Measurements from ENCODE around the gene TBCE. TPM values are rescaled to one million over a fixed set of nuclear protein-coding genes. Genes with fewer than 3 reads are reported as not detected.
A peak's percentile ranks its signal among the peaks of the same experiment; 100 is the strongest.

TBCE gene
- total RNA-seq, 1 experiment from 2014 or later, result 41.6 TPM

GRCh38 chr1:235325139-235325538 lies 42.1 kb upstream of the TBCE start:
- peaks cover 6% of the 10 kb centered on the region for H3K79me1 ChIP-seq (ENCODE audit: insufficient read depth, low read depth, low read length, poor library complexity, severe bottlenecking)
- H4K8ac ChIP-seq (replicated peaks; ENCODE audit: insufficient read length, low read depth, low read length), result no peak overlapping the region
- no peaks in the 10 kb centered on the region for H4K20me1 ChIP-seq (ENCODE audit: control insufficient read depth, insufficient read depth, insufficient read length)
- H2BK5ac ChIP-seq (ENCODE audit: insufficient read length, low read length), result no peak overlapping the region
- H4K5ac ChIP-seq (ENCODE audit: insufficient read length, low read depth, low read length), result no peak overlapping the region
- Mint-ChIP-seq H3K27ac (no peak overlapping the region), H3K36me3 (ENCODE audit: insufficient read depth in 1 of 3, low read depth in 3 of 3) (peaks cover 22 to 39% (median 37%) of the 10 kb centered on the region in 3 experiments), H3K9me3 (no peaks in the 10 kb centered on the region), H3K4me3 (peak overlapping the region in 1 of 2 experiments; percentile 66; a peak in 4 of 5 replicates), H3K4me1 (peaks cover 26% of the 10 kb centered on the region in 2 experiments), H3K27me3 (ENCODE audit: low read depth) (no peaks in the 10 kb centered on the region)
- no peak overlapping the region for H3K18ac ChIP-seq (ENCODE audit: insufficient read length, low read depth, low read length)
- H3K23me2 ChIP-seq (ENCODE audit: insufficient read length, low read depth, low read length, poor library complexity, severe bottlenecking), result peaks cover 10% of the 10 kb centered on the region
- no peaks in the 10 kb centered on the region for H3K9me3 ChIP-seq (ENCODE audit: control insufficient read depth, low read depth, low read length)
- H3T11ph ChIP-seq (ENCODE audit: low read length), result no peak overlapping the region
- no peak for DNase-seq
- no peak for TF ChIP-seq CTCF (conservative IDR thresholded peaks at IDR 0.05)
- H3K79me2 ChIP-seq (ENCODE audit: insufficient read depth, low read length), result peaks cover 49% of the 10 kb centered on the region
- H3K56ac ChIP-seq (ENCODE audit: insufficient read length, low read depth, low read length), result no peak overlapping the region
- H3K27ac ChIP-seq (ENCODE audit: insufficient read length, low read depth, low read length), result no peak overlapping the region
- H2BK120ac ChIP-seq (ENCODE audit: low read depth, low read length, poor library complexity, severe bottlenecking), result no peak overlapping the region
- H3K4ac ChIP-seq (ENCODE audit: low read depth, low read length), result no peak overlapping the region
- H2AFZ ChIP-seq (ENCODE audit: low read length), result no peak overlapping the region
- 100% methylated on average over 1 of the region's 3 CpGs for WGBS (ENCODE audit: extremely low coverage, insufficient read length, low lambda C conversion rate)
- no peak overlapping the region for H2BK12ac ChIP-seq (ENCODE audit: insufficient read length, low read depth, low read length)
- H3K23ac ChIP-seq (ENCODE audit: insufficient read length, low read depth, low read length), result no peak overlapping the region
- H3K14ac ChIP-seq (ENCODE audit: insufficient read depth, low read length), result no peak overlapping the region
- no peaks in the 10 kb centered on the region; the same call in 1 of the 2 replicates for H3K4me1 ChIP-seq (ENCODE audit: insufficient read depth, low read length)
- no peak overlapping the region for H4K91ac ChIP-seq (ENCODE audit: insufficient read length, low read depth, low read length)
- H2BK20ac ChIP-seq (ENCODE audit: low read depth, low read length, poor library complexity, severe bottlenecking), result no peak overlapping the region
- no peak overlapping the region for H2BK15ac ChIP-seq (ENCODE audit: low read depth, low read length)
- no peak overlapping the region for H3K9ac ChIP-seq (ENCODE audit: extremely low read depth, insufficient read length, low read length)
- no peak overlapping the region for H3K4me2 ChIP-seq (ENCODE audit: insufficient read depth, insufficient read length, low read length)
- no peaks in the 10 kb centered on the region for H3K27me3 ChIP-seq (ENCODE audit: insufficient read depth, low read length)
- H2AK5ac ChIP-seq (ENCODE audit: insufficient read length, low read length), result no peak overlapping the region
